Measurements from ENCODE around the gene GLB1L. TPM values are rescaled to one million over a fixed set of nuclear protein-coding genes. Genes with fewer than 3 reads are reported as not detected.

The GLB1L gene
- total RNA-seq, 3 donors from 2014 or later = 4.2 to 10.8 (median 5.8) TPM

- DNase-seq (peak; percentile 58 to 82 (median 75)), ATAC-seq (peak; percentile 72)
- H3K4me1 ChIP-seq (ENCODE audit: low read depth) = peaks cover 26% of the 10 kb centered on the region
- peak overlapping the region; percentile 17 for H3K4me3 ChIP-seq
- TF ChIP-seq CTCF (IDR thresholded peaks at IDR 0.05) = no peak
- peaks cover 2% of the 10 kb centered on the region for H3K36me3 ChIP-seq (ENCODE audit: low read depth)
- intact Hi-C loops (cut with DNase I, micrococcal nuclease) = loop anchor here in 1 of 2 donors (10.0 kb wide), 1 partner anchor 53 kb away; the partner anchor contains the start of gene NHEJ1
- H3K9me3 ChIP-seq = no peaks in the 10 kb centered on the region
These were observed 27.0 kb downstream of the GLB1L start for GRCh38 chr2:219218217-219218731.

GRCh38 chr2:219216535-219216915 lies 28.7 kb downstream of the GLB1L start:
- no peak overlapping the region for H3K4me3 ChIP-seq
- H3K4me1 ChIP-seq (ENCODE audit: low read depth) = peaks cover 26% of the 10 kb centered on the region
- ATAC-seq = no peak
- no peaks in the 10 kb centered on the region for H3K36me3 ChIP-seq (ENCODE audit: low read depth)
- intact Hi-C loops (cut with DNase I, micrococcal nuclease) = loop anchor here in 1 of 2 donors (10.0 kb wide), 1 partner anchor 52 kb away; the partner anchor contains the start of gene NHEJ1
- DNase-seq = no peak
- no peak for TF ChIP-seq CTCF (IDR thresholded peaks at IDR 0.05)
- no peaks in the 10 kb centered on the region for H3K9me3 ChIP-seq

- H3K4me1 ChIP-seq (ENCODE audit: low read depth) = peaks cover 26% of the 10 kb centered on the region
- no peak overlapping the region for H3K4me3 ChIP-seq
- no peaks in the 10 kb centered on the region for H3K36me3 ChIP-seq (ENCODE audit: low read depth)
- H3K9me3 ChIP-seq = no peaks in the 10 kb centered on the region
- no peak for TF ChIP-seq CTCF (IDR thresholded peaks at IDR 0.05)
- intact Hi-C loops (cut with DNase I, micrococcal nuclease) = loop anchor here in 1 of 2 donors (10.0 kb wide), 1 partner anchor 51 kb away; the partner anchor contains the start of gene NHEJ1
- DNase-seq = no peak
- no peak for ATAC-seq
These were observed 29.2 kb downstream of the GLB1L start for GRCh38 chr2:219215871-219216534.

GRCh38 chr2:219214786-219215185 lies 30.5 kb downstream of the GLB1L start:
- DNase-seq = no peak
- TF ChIP-seq CTCF (IDR thresholded peaks at IDR 0.05) = no peak
- Histone ChIP-seq H3K4me1 (ENCODE audit: low read depth) (peaks cover 26% of the 10 kb centered on the region), H3K36me3 (ENCODE audit: low read depth) (no peaks in the 10 kb centered on the region), H3K4me3 (no peak overlapping the region), H3K9me3 (no peaks in the 10 kb centered on the region)
- intact Hi-C loops (cut with DNase I, micrococcal nuclease) = loop anchor here in 1 of 2 donors (10.0 kb wide), 1 partner anchor 50 kb away; the partner anchor contains the start of gene NHEJ1
- ATAC-seq = no peak

- no peak for DNase-seq
- ATAC-seq = no peak
- intact Hi-C loops (cut with DNase I, micrococcal nuclease) = loop anchor here in 1 of 2 donors (10.0 kb wide), 1 partner anchor 49 kb away; the partner anchor contains the start of gene NHEJ1
These were observed 31.1 kb downstream of the GLB1L start for GRCh38 chr2:219214141-219214540.

More at GRCh38 chr2:219214141-219214540, 31.1 kb downstream of the GLB1L start:
- Histone ChIP-seq H3K36me3 (ENCODE audit: low read depth) (no peaks in the 10 kb centered on the region), H3K9me3 (no peaks in the 10 kb centered on the region), H3K4me1 (ENCODE audit: low read depth) (peaks cover 21% of the 10 kb centered on the region), H3K4me3 (no peak overlapping the region)
- TF ChIP-seq CTCF (IDR thresholded peaks at IDR 0.05) = no peak

Data from mucosa of descending colon (tissue), 3 donors.